Uterus (tissue), 2 donors: ENCODE measurements around the gene CLHC1.

Source experiments
- CTCF ChIP-seq, 4 experiments: fragments of 200-600 bp in 2 of 4; fragments of 450-650 bp in 2 of 4; sonication (generic) in 2 of 4; IDR thresholded peaks; one replicate each; pipeline ENCODE4 v1.5.1; 2016 to 2019; ENCODE audit warnings: antibody characterized with exemption in 4 of 4, mild to moderate bottlenecking in 2 of 4, moderate library complexity in 1 of 4
- POLR2A ChIP-seq, 2 donors: fragments of 450-650 bp; IDR thresholded peaks; one replicate each; pipeline ENCODE4 v1.6.1; 2016; ENCODE audit warnings: antibody characterized with exemption in 2 of 2, mild to moderate bottlenecking in 1 of 2, moderate library complexity in 1 of 2

- TF ChIP-seq CTCF (IDR thresholded peaks at IDR 0.05) (no peak), POLR2A (IDR thresholded peaks at IDR 0.05) (no peak)
Measured at GRCh38 chr2:55147041-55147440, 85.1 kb downstream of the CLHC1 start.
